ENCODE results near the gene SLX9.

SLX9 gene

GRCh38 chr21:44952116-44952928 lies 12.5 kb downstream of the SLX9 start:
- Histone ChIP-seq H3K9ac (ENCODE audit: insufficient read length, low read depth) (no peak overlapping the region), H3K4me3 (ENCODE audit: insufficient read length, low read depth) (no peak overlapping the region), H3K9me3 (ENCODE audit: insufficient read depth, low read length) (no peaks in the 10 kb centered on the region), H3K36me3 (ENCODE audit: insufficient read depth, insufficient read length, low read length) (peaks cover 91% of the 10 kb centered on the region), H3K4me1 (ENCODE audit: insufficient read depth, insufficient read length) (peaks cover 44% of the 10 kb centered on the region), H3K27me3 (ENCODE audit: insufficient read depth, insufficient read length) (no peaks in the 10 kb centered on the region)
- TF ChIP-seq YY1 (IDR thresholded peaks at IDR 0.05; ENCODE audit: insufficient read depth, insufficient read length) (no peak), SUZ12 (IDR thresholded peaks at IDR 0.05; ENCODE audit: extremely low read depth, insufficient read depth, insufficient read length) (no peak), ZNF274 (IDR thresholded peaks at IDR 0.05; ENCODE audit: low read depth, low read length) (no peak)
- no peak for DNase-seq (ENCODE audit: low read depth, low spot score)

- H3K4me1 ChIP-seq (ENCODE audit: insufficient read depth, insufficient read length): peaks cover 52% of the 10 kb centered on the region
- no peaks in the 10 kb centered on the region for H3K27me3 ChIP-seq (ENCODE audit: insufficient read depth, insufficient read length)
- H3K4me3 ChIP-seq (ENCODE audit: insufficient read length, low read depth): no peak overlapping the region
- TF ChIP-seq YY1 (IDR thresholded peaks at IDR 0.05; ENCODE audit: insufficient read depth, insufficient read length) (no peak), ZNF274 (IDR thresholded peaks at IDR 0.05; ENCODE audit: low read depth, low read length) (no peak), SUZ12 (IDR thresholded peaks at IDR 0.05; ENCODE audit: extremely low read depth, insufficient read depth, insufficient read length) (no peak)
- DNase-seq (ENCODE audit: low read depth, low spot score): no peak
- H3K9me3 ChIP-seq (ENCODE audit: insufficient read depth, low read length): no peaks in the 10 kb centered on the region
- H3K36me3 ChIP-seq (ENCODE audit: insufficient read depth, insufficient read length, low read length): peaks cover 91% of the 10 kb centered on the region
- no peak overlapping the region for H3K9ac ChIP-seq (ENCODE audit: insufficient read length, low read depth)
Observed at GRCh38 chr21:44952929-44953627, 13.2 kb downstream of the SLX9 start.

- TF ChIP-seq SUZ12 (IDR thresholded peaks at IDR 0.05; ENCODE audit: extremely low read depth, insufficient read depth, insufficient read length) (no peak), ZNF274 (IDR thresholded peaks at IDR 0.05; ENCODE audit: low read depth, low read length) (no peak), YY1 (IDR thresholded peaks at IDR 0.05; ENCODE audit: insufficient read depth, insufficient read length) (no peak)
- no peak for DNase-seq (ENCODE audit: low read depth, low spot score)
- Histone ChIP-seq H3K36me3 (ENCODE audit: insufficient read depth, insufficient read length, low read length) (peaks cover 92% of the 10 kb centered on the region), H3K4me1 (ENCODE audit: insufficient read depth, insufficient read length) (peaks cover 56% of the 10 kb centered on the region), H3K9ac (ENCODE audit: insufficient read length, low read depth) (no peak overlapping the region), H3K9me3 (ENCODE audit: insufficient read depth, low read length) (no peaks in the 10 kb centered on the region), H3K4me3 (ENCODE audit: insufficient read length, low read depth) (no peak overlapping the region), H3K27me3 (ENCODE audit: insufficient read depth, insufficient read length) (no peaks in the 10 kb centered on the region)
Observed at GRCh38 chr21:44953628-44954021, 13.8 kb downstream of the SLX9 start.

- Histone ChIP-seq H3K4me3 (ENCODE audit: insufficient read length, low read depth) (no peak overlapping the region), H3K9me3 (ENCODE audit: insufficient read depth, low read length) (no peaks in the 10 kb centered on the region), H3K9ac (ENCODE audit: insufficient read length, low read depth) (peak overlapping the region; percentile 39), H3K36me3 (ENCODE audit: insufficient read depth, insufficient read length, low read length) (peaks cover 92% of the 10 kb centered on the region), H3K4me1 (ENCODE audit: insufficient read depth, insufficient read length) (peaks cover 51% of the 10 kb centered on the region), H3K27me3 (ENCODE audit: insufficient read depth, insufficient read length) (no peaks in the 10 kb centered on the region)
- TF ChIP-seq ZNF274 (IDR thresholded peaks at IDR 0.05; ENCODE audit: low read depth, low read length) (no peak), YY1 (IDR thresholded peaks at IDR 0.05; ENCODE audit: insufficient read depth, insufficient read length) (no peak), SUZ12 (IDR thresholded peaks at IDR 0.05; ENCODE audit: extremely low read depth, insufficient read depth, insufficient read length) (no peak)
- DNase-seq (ENCODE audit: low read depth, low spot score): no peak
Observed at GRCh38 chr21:44954281-44954771, 14.5 kb downstream of the SLX9 start.

GRCh38 chr21:44955141-44955797 lies 15.4 kb downstream of the SLX9 start:
- H3K9me3 ChIP-seq (ENCODE audit: insufficient read depth, low read length): no peaks in the 10 kb centered on the region
- H3K4me3 ChIP-seq (ENCODE audit: insufficient read length, low read depth): no peak overlapping the region
- DNase-seq (ENCODE audit: low read depth, low spot score): no peak

GRCh38 chr21:44955798-44956175 lies 16.0 kb downstream of the SLX9 start:
- Histone ChIP-seq H3K9me3 (ENCODE audit: insufficient read depth, low read length) (no peaks in the 10 kb centered on the region), H3K9ac (ENCODE audit: insufficient read length, low read depth) (no peak overlapping the region), H3K36me3 (ENCODE audit: insufficient read depth, insufficient read length, low read length) (peaks cover 94% of the 10 kb centered on the region), H3K4me1 (ENCODE audit: insufficient read depth, insufficient read length) (peaks cover 43% of the 10 kb centered on the region), H3K27me3 (ENCODE audit: insufficient read depth, insufficient read length) (no peaks in the 10 kb centered on the region), H3K4me3 (ENCODE audit: insufficient read length, low read depth) (no peak overlapping the region)
- TF ChIP-seq YY1 (IDR thresholded peaks at IDR 0.05; ENCODE audit: insufficient read depth, insufficient read length) (no peak), ZNF274 (IDR thresholded peaks at IDR 0.05; ENCODE audit: low read depth, low read length) (no peak)
- no peak for DNase-seq (ENCODE audit: low read depth, low spot score)

More at GRCh38 chr21:44955141-44955797, 15.4 kb downstream of the SLX9 start:
- Histone ChIP-seq H3K9ac (ENCODE audit: insufficient read length, low read depth) (no peak overlapping the region), H3K4me1 (ENCODE audit: insufficient read depth, insufficient read length) (peaks cover 46% of the 10 kb centered on the region), H3K36me3 (ENCODE audit: insufficient read depth, insufficient read length, low read length) (peaks cover 93% of the 10 kb centered on the region), H3K27me3 (ENCODE audit: insufficient read depth, insufficient read length) (no peaks in the 10 kb centered on the region)
- TF ChIP-seq ZNF274 (IDR thresholded peaks at IDR 0.05; ENCODE audit: low read depth, low read length) (no peak), YY1 (IDR thresholded peaks at IDR 0.05; ENCODE audit: insufficient read depth, insufficient read length) (no peak), SUZ12 (IDR thresholded peaks at IDR 0.05; ENCODE audit: extremely low read depth, insufficient read depth, insufficient read length) (no peak)

All from NT2/D1 (cell line).